Right lobe of liver (tissue), 6 donors: ENCODE results near the gene UVSSA. TPM values are rescaled to one million over a fixed set of nuclear protein-coding genes. Genes with fewer than 3 reads are reported as not detected.

Experiments used
- ATAC-seq, 4 donors: fragments of 200-7000 bp; cut with Tn5 transposase; one replicate each; pipeline ENCODE4 v1.9.1; 2020; ENCODE audit warnings: mild to moderate bottlenecking in 4 of 4, moderate library complexity in 4 of 4
- DNase-seq, 3 donors: peaks; one replicate each; pipeline ENCODE4 v3.0.0-alpha.2; 2020
- H3K27ac ChIP-seq, 3 donors: fragments of 200-600 bp; one replicate each; pipeline ENCODE4 v1.8.0; 2022
- H3K27me3 ChIP-seq, 2 donors: fragments of 200-600 bp; one replicate each; pipeline ENCODE4 v1.8.0; 2022
- H3K36me3 ChIP-seq, 4 donors: fragments of 200-600 bp; sonication (generic) in 1 of 4; one replicate each; pipeline versions ENCODE4 v1.5.1 to v1.8.0; 2017 to 2022; ENCODE audit warnings: control low read depth in 1 of 4
- H3K4me1 ChIP-seq, 4 donors: fragments of 200-600 bp; sonication (generic) in 1 of 4; one replicate each; pipeline versions ENCODE4 v1.5.1 to v1.8.0; 2017 to 2022; ENCODE audit warnings: control low read depth in 1 of 4
- H3K4me3 ChIP-seq, 3 donors: fragments of 200-600 bp; one replicate each; pipeline ENCODE4 v1.8.0; 2022
- H3K9me3 ChIP-seq, 4 donors: fragments of 200-600 bp; sonication (generic) in 1 of 4; one replicate each; pipeline versions ENCODE4 v1.5.1 to v1.8.0; 2017 to 2022; ENCODE audit warnings: control low read depth in 1 of 4
- POLR2A ChIP-seq: fragments of 450-650 bp; IDR thresholded peaks from one replicate; pipeline ENCODE4 v1.6.1; 2017; ENCODE audit warnings: antibody characterized with exemption, mild to moderate bottlenecking
- WGBS: methylation state at CpG from one replicate; pipeline ENCODE4 v1.1.6; 2018; ENCODE audit warnings: low coverage, low lambda C conversion rate; ENCODE audit not compliant: insufficient coverage; ENCODE audit errors: missing lambda C conversion rate; 5-methylcytosine and 5-hydroxymethylcytosine counted together
- intact Hi-C, 2 donors: fragments of 100-400 bp; cut with DNase I; formaldehyde crosslinking; loops; one replicate each; pipeline versions ENCODE4 v1.11.2 to v1.14.1; 2022
- total RNA-seq, 6 experiments: library from RNA; depleted of rRNA in 2 of 6; stranded (reverse); fragments of >200 nt in 2 of 6; fragmentation: NEBNext Ultra II Directional in 3 of 6; extraction: Animal tissue kit (Norgen Biotek cat#: 25700) in 3 of 6; gene quantifications; one replicate each; pipeline versions ENCODE4 v1.1.0 to v1.2.4, GENCODE V29; 2016 to 2023
- TF ChIP-seq, protein P1 (sequence below), 4 donors: fragments of 200-600 bp in 3 of 4; fragments of 450-650 bp in 1 of 4; IDR thresholded peaks; one replicate each; pipeline versions ENCODE4 v1.5.1 to v1.8.0; 2016 to 2022; ENCODE audit warnings: antibody characterized with exemption in 4 of 4, mild to moderate bottlenecking in 2 of 4
- donor health status: DM: no; HTN: yes; CAD: no.
- donor health status: DM: no; HTN: no; CAD: no.
- donor health status: DM: no; HTN: no; CAD: no.
- donor health status: DM: no; HTN: yes; CAD: no.
- donor health status: DM: no; HTN: yes; CAD: no.

The UVSSA gene
- total RNA-seq, 6 experiments from 2014 or later: 9.1 to 14.5 (median 11.3) TPM

DNA sequence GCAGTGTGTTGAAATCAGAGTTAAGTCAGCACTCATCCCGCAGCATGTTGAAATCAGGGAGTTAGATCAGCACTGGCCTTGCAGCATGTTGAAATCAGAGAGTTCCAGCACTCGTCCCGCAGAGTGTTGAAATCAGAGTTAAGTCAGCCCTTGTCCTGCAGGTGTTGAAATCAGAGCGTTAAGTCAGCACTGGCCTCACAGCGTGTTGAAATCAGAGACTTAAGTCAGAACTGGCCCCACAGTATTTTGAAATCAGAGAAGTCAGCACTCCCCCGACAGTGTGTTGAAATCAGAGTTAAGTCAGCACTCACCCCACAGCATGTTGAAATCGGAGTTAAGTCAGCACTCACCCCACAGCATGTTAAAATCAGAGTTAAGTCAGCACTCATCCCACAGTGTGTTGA lies 10.9 kb upstream of the UVSSA start:
- H3K4me3 ChIP-seq: no peak overlapping the region
- ATAC-seq (no peak), DNase-seq (no peak)
- 54% methylated on average over 5 of the region's 7 CpGs for WGBS
- no peak overlapping the region for H3K27ac ChIP-seq
- no peak for TF ChIP-seq POLR2A
- no peaks in the 10 kb centered on the region for H3K27me3 ChIP-seq
- H3K4me1 ChIP-seq: no peaks in the 10 kb centered on the region
- no peaks in the 10 kb centered on the region for H3K9me3 ChIP-seq
- intact Hi-C loops: loop anchor here in 1 of 2 donors (5.0 kb wide), 1 partner anchor 84 kb away; no protein-coding TSS in a partner anchor
- H3K36me3 ChIP-seq: peaks cover 0 to 45% (median 20%) of the 10 kb centered on the region in 4 donors

DNA sequence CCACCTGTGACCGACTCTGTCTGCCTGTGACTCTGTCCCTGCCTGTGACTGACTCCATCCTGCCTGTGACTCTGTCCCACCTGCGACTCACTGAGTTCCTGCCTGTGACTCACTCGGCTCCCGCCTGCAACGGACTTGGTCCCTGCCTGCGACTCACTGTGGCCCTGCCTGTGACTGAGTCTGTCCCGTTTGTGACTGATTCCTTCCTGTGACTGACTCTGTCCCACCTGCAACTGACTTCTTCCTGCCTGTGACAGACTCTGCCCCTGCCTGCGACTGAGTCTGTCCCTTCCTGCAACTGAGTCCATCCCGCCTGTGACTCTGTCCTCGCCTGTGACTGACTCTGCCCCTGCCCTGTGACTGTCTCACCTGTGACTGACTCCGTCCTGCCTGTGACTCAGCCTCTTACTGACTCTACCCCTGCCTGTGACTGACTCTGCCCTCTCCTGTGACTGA lies 9.6 kb upstream of the UVSSA start:
- WGBS: 50% methylated on average over 2 of the region's 11 CpGs
- Histone ChIP-seq H3K4me1 (no peaks in the 10 kb centered on the region), H3K27ac (no peak overlapping the region), H3K27me3 (no peaks in the 10 kb centered on the region), H3K9me3 (no peaks in the 10 kb centered on the region), H3K4me3 (no peak overlapping the region), H3K36me3 (peaks cover 0 to 45% (median 20%) of the 10 kb centered on the region in 4 donors)
- DNase-seq (peak in 2 of 3 donors; percentile 39 to 41), ATAC-seq (peak in 1 of 4 donors; percentile 47)
- intact Hi-C loops: loop anchor here in 1 of 2 donors (5.0 kb wide), 1 partner anchor 85 kb away; no protein-coding TSS in a partner anchor
- TF ChIP-seq, protein P1, sequence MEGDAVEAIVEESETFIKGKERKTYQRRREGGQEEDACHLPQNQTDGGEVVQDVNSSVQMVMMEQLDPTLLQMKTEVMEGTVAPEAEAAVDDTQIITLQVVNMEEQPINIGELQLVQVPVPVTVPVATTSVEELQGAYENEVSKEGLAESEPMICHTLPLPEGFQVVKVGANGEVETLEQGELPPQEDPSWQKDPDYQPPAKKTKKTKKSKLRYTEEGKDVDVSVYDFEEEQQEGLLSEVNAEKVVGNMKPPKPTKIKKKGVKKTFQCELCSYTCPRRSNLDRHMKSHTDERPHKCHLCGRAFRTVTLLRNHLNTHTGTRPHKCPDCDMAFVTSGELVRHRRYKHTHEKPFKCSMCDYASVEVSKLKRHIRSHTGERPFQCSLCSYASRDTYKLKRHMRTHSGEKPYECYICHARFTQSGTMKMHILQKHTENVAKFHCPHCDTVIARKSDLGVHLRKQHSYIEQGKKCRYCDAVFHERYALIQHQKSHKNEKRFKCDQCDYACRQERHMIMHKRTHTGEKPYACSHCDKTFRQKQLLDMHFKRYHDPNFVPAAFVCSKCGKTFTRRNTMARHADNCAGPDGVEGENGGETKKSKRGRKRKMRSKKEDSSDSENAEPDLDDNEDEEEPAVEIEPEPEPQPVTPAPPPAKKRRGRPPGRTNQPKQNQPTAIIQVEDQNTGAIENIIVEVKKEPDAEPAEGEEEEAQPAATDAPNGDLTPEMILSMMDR (IDR thresholded peaks at IDR 0.05): no peak

DNA sequence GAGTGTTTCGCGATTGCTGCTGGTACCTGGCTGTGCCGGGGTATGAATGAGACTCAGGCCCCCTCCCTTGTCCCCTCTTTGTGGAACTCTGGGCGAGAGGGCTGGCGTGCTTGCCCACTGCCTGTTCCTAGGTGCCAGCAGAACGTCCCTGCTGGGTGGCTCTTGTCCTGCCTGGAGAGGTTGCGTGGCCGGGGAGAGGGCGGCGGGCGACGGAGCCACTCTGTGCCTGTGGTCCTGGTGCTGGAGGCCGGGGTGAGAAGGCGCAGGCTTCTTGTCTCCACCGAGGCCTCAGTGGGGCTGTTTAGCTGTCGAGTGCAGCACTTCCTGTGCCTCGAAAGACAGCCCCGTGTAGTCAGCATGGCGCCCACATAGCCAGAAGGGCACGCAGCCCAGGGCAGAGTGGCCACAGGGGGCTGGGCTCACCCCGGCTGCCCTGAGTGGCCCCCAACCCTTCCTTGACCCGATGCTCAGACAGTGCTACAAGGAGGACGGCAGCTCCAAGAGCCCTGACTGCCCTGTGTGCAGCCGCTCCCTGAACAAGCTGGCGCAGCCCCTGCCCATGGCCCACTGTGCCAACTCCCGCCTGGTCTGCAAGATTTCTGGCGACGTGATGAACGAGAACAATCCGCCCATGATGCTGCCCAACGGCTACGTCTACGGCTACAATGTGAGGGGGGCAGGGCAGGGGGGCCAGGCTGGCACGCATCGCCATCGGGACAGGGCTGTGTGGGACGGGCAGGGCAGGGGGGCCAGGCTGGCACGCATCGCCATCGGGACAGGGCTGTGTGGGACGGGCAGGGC lies 8.9 kb upstream of the UVSSA start:
- WGBS: no CpG with 5 or more reads among the region's 41 CpGs
- no peak overlapping the region for H3K4me3 ChIP-seq
- peaks cover 0 to 38% (median 20%) of the 10 kb centered on the region in 4 donors for H3K36me3 ChIP-seq
- DNase-seq (peak in 2 of 3 donors; percentile 19 to 41), ATAC-seq (no peak)
- H3K27me3 ChIP-seq: no peaks in the 10 kb centered on the region
- H3K27ac ChIP-seq: no peak overlapping the region
- no peaks in the 10 kb centered on the region for H3K9me3 ChIP-seq
- no peaks in the 10 kb centered on the region for H3K4me1 ChIP-seq
- intact Hi-C loops: loop anchor here in 1 of 2 donors (5.0 kb wide), 1 partner anchor 86 kb away; no protein-coding TSS in a partner anchor
- TF ChIP-seq POLR2A: no peak
- TF ChIP-seq, protein P1 (IDR thresholded peaks at IDR 0.05): no peak

DNA sequence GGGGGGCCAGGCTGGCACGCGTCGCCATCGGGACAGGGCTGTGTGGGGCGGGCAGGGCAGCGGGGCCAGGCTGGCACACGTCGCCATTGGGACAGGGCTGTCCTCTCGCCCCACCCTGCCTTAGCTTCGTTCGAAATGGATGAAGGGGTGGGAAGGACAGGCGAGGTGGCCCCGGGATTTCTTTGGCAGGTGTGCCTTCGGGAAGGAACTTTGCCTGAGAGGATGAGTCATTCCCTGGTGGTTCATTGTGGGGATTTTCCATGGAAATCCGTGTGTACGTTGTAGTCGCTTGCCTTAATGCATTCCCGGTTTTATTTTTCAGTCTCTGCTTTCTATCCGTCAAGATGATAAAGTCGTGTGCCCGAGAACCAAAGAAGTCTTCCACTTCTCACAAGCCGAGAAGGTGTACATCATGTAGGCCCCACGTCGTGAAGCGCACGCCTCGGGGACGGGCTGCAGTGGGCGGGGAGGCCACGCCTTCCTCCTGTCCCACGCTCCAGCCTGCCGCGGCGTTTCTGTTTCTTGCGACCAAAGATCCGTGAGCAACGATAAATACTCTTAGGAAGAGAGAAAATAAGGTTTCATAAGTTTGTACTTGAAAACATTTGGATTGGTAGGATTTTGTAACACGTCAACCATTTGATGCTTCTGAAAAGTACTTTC lies 8.1 kb upstream of the UVSSA start:
- no peaks in the 10 kb centered on the region for H3K9me3 ChIP-seq
- TF ChIP-seq, protein P1 (IDR thresholded peaks at IDR 0.05): no peak
- no peak for TF ChIP-seq POLR2A
- intact Hi-C loops: loop anchor here in 1 of 2 donors (5.0 kb wide), 1 partner anchor 87 kb away; no protein-coding TSS in a partner anchor
- peak in 1 of 3 donors; percentile 29 for DNase-seq
- no peaks in the 10 kb centered on the region for H3K4me1 ChIP-seq
- H3K4me3 ChIP-seq: no peak overlapping the region
- no peak for ATAC-seq
- no peaks in the 10 kb centered on the region for H3K27me3 ChIP-seq
- H3K27ac ChIP-seq: no peak overlapping the region
- WGBS: 95% methylated on average over 24 of the region's 38 CpGs
- peaks cover 0 to 37% (median 20%) of the 10 kb centered on the region in 4 donors for H3K36me3 ChIP-seq
